Breast epithelium (tissue), 4 donors: Measurements from ENCODE around the gene PARVB. TPM values are rescaled to one million over a fixed set of nuclear protein-coding genes. Genes with fewer than 3 reads are reported as not detected.

Experiments used
- DNase-seq, 2 donors: peaks; one replicate each; pipeline ENCODE4 v3.0.0-alpha.2; 2019; ENCODE audit warnings: low spot score in 2 of 2
- H3K27ac ChIP-seq, 2 donors: fragments of 200-600 bp; sonication (generic) in 1 of 2; one replicate each; pipeline ENCODE4 v1.5.1; 2016 to 2019; ENCODE audit warnings: mild to moderate bottlenecking in 1 of 2
- H3K27me3 ChIP-seq, 2 donors: fragments of 200-600 bp; sonication (generic) in 1 of 2; one replicate each; pipeline versions ENCODE4 v1.5.1 to v1.6.0; 2017 to 2019; ENCODE audit warnings: control low read depth in 1 of 2, mild to moderate bottlenecking in 1 of 2
- H3K36me3 ChIP-seq: fragments of 200-600 bp; one replicate; pipeline ENCODE4 v1.5.1; 2019
- H3K4me1 ChIP-seq, 2 donors: fragments of 200-600 bp; sonication (generic); one replicate each; pipeline ENCODE4 v1.5.1; 2016 to 2019; ENCODE audit warnings: control low read depth in 1 of 2
- H3K4me3 ChIP-seq, 3 donors: fragments of 200-600 bp; sonication (generic); 1 replicate in 2 of 3; 2 replicates in 1 of 3; pipeline ENCODE4 v1.5.1; 2016 to 2019; ENCODE audit warnings: mild to moderate bottlenecking in 3 of 3, moderate library complexity in 2 of 3
- H3K9me3 ChIP-seq, 2 donors: fragments of 200-600 bp; sonication (generic) in 1 of 2; one replicate each; pipeline ENCODE4 v1.5.1; 2016 to 2019; ENCODE audit warnings: control low read depth in 1 of 2
- POLR2A ChIP-seq: fragments of 450-650 bp; IDR thresholded peaks from one replicate; pipeline ENCODE4 v1.6.1; 2016; ENCODE audit warnings: antibody characterized with exemption, mild to moderate bottlenecking, moderate library complexity
- POLR2AphosphoS5 ChIP-seq, 3 donors: sonication (generic); formaldehyde crosslinking; IDR thresholded peaks; one replicate each; pipeline ENCODE4 v1.6.1; 2017; ENCODE audit warnings: antibody characterized with exemption in 3 of 3
- intact Hi-C: fragments of 100-400 bp; cut with DNase I; formaldehyde crosslinking; loops from one replicate; pipeline ENCODE4 v1.15.1; 2023; ENCODE audit warnings: low total_unique reads
- total RNA-seq, 3 donors: library from RNA; depleted of rRNA; stranded (reverse); fragments of >200 nt; gene quantifications; one replicate each; pipeline ENCODE4 v1.1.0, GENCODE V29; 2016
- TF ChIP-seq, protein P1 (sequence below), 3 donors: fragments of 450-650 bp; IDR thresholded peaks; one replicate each; pipeline ENCODE4 v1.5.1; 2016 to 2017; ENCODE audit warnings: antibody characterized with exemption in 3 of 3, mild to moderate bottlenecking in 3 of 3, moderate library complexity in 3 of 3

PARVB gene
- total RNA-seq, 3 donors from 2014 or later, result 12.3 to 57.6 (median 21.6) TPM

DNA sequence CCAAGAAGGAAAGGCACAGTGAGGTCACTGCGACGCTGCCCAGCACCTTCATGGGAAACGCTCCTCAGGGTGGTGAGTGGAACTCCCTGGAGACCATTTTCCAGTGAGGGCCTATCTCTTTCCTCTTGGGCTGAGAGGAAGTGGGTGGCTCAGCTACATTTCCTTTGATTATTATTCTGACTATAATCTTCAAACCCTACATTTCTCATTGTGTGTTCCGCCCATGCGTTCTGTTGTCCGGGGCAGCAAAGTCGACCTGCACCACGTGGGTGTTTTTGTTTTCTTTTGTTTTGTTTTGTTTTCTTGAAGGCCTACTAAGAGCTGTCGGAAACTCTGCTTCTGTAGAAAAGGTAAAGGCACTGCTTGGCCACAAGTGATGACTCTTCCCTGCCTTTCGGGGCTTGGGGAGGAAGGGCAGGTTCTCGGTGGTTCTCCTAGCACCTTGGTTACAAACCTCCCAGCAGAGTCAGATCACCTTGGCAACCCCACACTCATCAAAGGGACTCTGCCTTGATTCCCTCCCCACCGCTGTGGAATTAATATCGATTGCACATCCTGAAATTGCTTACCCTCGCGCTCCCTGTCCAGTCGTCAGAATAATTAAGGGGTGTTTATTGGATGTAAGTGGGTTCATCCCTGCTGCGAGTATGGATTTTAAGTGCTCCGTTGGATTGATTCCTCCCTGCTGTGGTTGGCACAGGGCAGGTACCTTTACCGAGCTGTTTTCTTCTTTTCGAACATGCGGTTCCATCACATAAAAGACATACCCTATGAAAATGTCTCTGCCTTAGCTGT is 7.3 kb downstream of the PARVB start:
- intact Hi-C loops, result no loop called here
- DNase-seq, result no peak
- Histone ChIP-seq H3K4me1 (no peaks in the 10 kb centered on the region), H3K4me3 (no peak overlapping the region), H3K27ac (peak overlapping the region in 1 of 2 donors; percentile 43), H3K36me3 (no peaks in the 10 kb centered on the region), H3K27me3 (no peaks in the 10 kb centered on the region), H3K9me3 (no peaks in the 10 kb centered on the region)
- TF ChIP-seq, protein P1, sequence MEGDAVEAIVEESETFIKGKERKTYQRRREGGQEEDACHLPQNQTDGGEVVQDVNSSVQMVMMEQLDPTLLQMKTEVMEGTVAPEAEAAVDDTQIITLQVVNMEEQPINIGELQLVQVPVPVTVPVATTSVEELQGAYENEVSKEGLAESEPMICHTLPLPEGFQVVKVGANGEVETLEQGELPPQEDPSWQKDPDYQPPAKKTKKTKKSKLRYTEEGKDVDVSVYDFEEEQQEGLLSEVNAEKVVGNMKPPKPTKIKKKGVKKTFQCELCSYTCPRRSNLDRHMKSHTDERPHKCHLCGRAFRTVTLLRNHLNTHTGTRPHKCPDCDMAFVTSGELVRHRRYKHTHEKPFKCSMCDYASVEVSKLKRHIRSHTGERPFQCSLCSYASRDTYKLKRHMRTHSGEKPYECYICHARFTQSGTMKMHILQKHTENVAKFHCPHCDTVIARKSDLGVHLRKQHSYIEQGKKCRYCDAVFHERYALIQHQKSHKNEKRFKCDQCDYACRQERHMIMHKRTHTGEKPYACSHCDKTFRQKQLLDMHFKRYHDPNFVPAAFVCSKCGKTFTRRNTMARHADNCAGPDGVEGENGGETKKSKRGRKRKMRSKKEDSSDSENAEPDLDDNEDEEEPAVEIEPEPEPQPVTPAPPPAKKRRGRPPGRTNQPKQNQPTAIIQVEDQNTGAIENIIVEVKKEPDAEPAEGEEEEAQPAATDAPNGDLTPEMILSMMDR (IDR thresholded peaks at IDR 0.05), result no peak
- TF ChIP-seq POLR2AphosphoS5 (IDR thresholded peaks at IDR 0.05) (no peak), POLR2A (no peak)

DNA sequence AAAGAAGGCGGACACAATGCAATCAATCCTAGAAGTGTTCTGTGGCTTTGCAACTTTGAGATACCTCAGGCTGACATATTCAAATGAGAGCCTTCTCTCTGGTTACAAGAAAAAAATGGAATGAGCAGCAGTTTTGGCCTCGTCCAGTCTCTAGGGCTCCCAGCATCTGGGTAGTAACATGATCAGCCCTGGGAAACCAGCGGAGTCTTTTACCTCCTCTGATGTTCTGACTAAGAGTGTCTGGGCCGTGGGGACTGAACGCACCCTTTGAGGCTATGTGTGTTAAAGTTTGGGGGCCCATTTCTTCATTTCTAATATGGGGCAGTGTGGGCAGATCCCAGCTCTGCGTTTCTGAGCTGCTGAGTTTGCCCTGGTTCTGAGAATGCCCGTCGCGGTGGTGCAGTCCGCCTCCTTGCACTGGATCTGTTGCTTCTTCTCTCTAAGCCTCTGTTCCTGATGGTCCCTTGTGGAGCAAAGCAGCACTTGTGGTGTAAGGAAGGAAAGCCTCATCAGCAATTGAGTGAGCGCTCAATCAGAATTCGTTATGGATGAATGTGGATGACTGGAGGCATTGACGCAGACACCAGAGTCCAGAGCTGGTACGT is 8.1 kb downstream of the PARVB start:
- Histone ChIP-seq H3K27ac (no peak overlapping the region), H3K27me3 (no peaks in the 10 kb centered on the region), H3K4me1 (no peaks in the 10 kb centered on the region), H3K36me3 (no peaks in the 10 kb centered on the region), H3K4me3 (no peak overlapping the region), H3K9me3 (no peaks in the 10 kb centered on the region)
- DNase-seq, result no peak
- intact Hi-C loops, result no loop called here
- no peak for TF ChIP-seq POLR2A
- TF ChIP-seq, protein P1 (IDR thresholded peaks at IDR 0.05), result no peak
- TF ChIP-seq POLR2AphosphoS5 (IDR thresholded peaks at IDR 0.05), result no peak

- no peaks in the 10 kb centered on the region for H3K27me3 ChIP-seq
- intact Hi-C loops, result no loop called here
- no peaks in the 10 kb centered on the region for H3K36me3 ChIP-seq
- no peak overlapping the region for H3K4me3 ChIP-seq
- DNase-seq, result no peak
- TF ChIP-seq, protein P1 (IDR thresholded peaks at IDR 0.05), result no peak
- TF ChIP-seq POLR2AphosphoS5 (IDR thresholded peaks at IDR 0.05) (no peak), POLR2A (no peak)
- no peaks in the 10 kb centered on the region for H3K4me1 ChIP-seq
- H3K9me3 ChIP-seq, result no peaks in the 10 kb centered on the region
- H3K27ac ChIP-seq, result no peak overlapping the region
Measured at GRCh38 chr22:44033287-44033686, 9.2 kb downstream of the PARVB start.

GRCh38 chr22:44033694-44034093 is 9.6 kb downstream of the PARVB start:
- Histone ChIP-seq H3K27ac (no peak overlapping the region), H3K4me1 (no peaks in the 10 kb centered on the region), H3K9me3 (no peaks in the 10 kb centered on the region), H3K27me3 (no peaks in the 10 kb centered on the region), H3K36me3 (no peaks in the 10 kb centered on the region), H3K4me3 (no peak overlapping the region)
- TF ChIP-seq POLR2A, result no peak
- intact Hi-C loops, result no loop called here
- DNase-seq, result no peak

DNA sequence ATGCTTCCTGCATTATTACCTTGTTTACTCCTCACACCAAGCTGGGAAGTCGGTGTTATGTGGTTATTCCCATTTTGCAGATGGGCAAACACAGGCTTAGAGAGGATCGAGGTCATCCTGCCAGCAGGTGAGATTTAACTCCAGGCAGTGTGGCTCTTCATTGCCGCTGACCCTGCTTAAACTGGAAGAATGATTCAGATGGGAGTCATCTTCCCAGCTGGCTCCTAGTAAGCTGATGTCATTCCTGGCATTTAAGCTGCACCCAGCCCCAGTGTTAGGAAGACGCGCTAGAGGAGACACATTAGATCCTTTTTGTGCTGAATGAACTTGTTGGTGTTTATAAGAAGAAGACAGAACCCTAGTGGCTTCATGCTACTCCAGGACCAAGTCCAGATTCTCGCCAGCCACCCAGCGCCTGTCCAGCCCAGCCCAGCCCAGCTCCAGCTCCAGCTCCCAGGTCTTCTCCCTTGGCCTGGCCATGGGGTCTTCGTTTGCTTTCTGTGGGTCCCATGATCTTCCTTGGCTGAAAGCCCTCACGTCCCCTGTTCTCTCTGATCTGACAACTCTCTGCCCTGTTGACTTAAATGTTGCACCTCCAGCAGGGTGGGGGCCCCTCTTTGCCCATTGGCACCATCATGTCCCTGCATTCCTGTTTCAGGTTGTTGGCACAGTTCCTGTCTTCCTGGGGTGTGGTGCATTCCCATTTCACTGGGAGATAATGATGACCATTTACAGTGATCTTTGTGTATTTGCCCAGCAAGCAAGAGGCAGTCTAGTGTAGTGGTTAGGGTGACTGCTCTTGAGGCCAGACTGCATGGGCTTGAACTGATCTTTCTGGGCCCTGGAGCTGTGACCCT is 13.6 kb downstream of the PARVB start:
- no peak for DNase-seq

More for the DNA sequence above, 13.6 kb downstream of the PARVB start:
- H3K27me3 ChIP-seq, result no peaks in the 10 kb centered on the region
- peak overlapping the region in 1 of 2 donors; percentile 52 for H3K27ac ChIP-seq
- no peak overlapping the region for H3K4me3 ChIP-seq
- TF ChIP-seq, protein P1 (IDR thresholded peaks at IDR 0.05), result no peak
- no peak for TF ChIP-seq POLR2AphosphoS5 (IDR thresholded peaks at IDR 0.05)
- TF ChIP-seq POLR2A, result no peak
- intact Hi-C loops, result no loop called here
- H3K9me3 ChIP-seq, result no peaks in the 10 kb centered on the region
- no peaks in the 10 kb centered on the region for H3K36me3 ChIP-seq
- no peaks in the 10 kb centered on the region for H3K4me1 ChIP-seq
